ENCODE measurements around the gene KCNK3.
A peak's percentile ranks its signal among the peaks of the same experiment; 100 is the strongest.
"Not testable (repeated sequence)": the region's sequence is repeated elsewhere in the genome, so short reads cannot be mapped to it uniquely, and the experiment has no call there.

KCNK3 gene

DNA sequence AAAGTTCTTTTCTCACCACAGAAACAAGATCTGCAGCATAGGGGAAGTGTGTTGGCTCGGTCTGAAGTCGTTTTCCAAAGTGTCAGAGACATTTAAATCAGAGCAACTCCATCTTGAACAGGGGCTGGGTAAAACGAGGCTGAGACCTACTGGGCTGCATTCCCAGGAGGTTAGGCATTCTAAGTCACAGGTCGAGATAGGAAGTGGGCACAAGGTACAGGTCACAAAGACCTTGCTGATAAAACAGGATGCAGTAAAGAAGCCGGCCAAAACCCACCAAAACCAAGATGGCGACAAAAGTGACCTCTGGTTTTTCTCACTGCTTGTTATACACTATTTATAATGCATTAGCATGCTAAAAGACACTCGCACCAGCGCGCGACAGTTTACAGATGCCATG is 68.5 kb downstream of the KCNK3 start:
- H3K4me3 ChIP-seq (ENCODE audit: low read depth, low read length); H3K27me3 ChIP-seq (ENCODE audit: control insufficient read depth, insufficient read depth, low read length); H3K9me3 ChIP-seq (ENCODE audit: control insufficient read depth, insufficient read depth, low read length); H3K36me3 ChIP-seq (ENCODE audit: control insufficient read depth, insufficient read depth, low read length); H3K27ac ChIP-seq (ENCODE audit: low read depth, low read length); H3K9ac ChIP-seq (ENCODE audit: low read depth, low read length): not testable (repeated sequence)
- H3K4me1 ChIP-seq (ENCODE audit: control insufficient read depth, insufficient read depth, low read length): peaks cover 23% of the 10 kb centered on the region

DNA sequence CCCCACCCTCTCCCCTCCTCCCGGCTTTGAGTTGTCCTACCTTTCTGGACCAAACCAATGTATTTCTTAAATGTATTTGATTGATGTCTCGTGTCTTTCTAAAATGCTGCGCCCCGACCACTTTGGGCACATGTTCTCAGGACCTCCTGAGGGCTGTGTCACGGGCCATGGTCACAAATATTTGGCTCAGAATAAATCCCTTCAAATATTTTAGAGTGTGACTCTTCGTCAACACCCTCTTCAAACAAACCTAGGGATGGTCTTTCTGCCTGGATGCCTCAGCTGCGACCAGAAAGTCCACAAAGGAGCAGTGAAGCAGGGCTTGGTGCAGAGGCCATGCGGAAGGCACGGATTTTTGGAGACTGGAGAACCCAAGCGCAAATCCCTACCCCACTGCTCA is 70.5 kb downstream of the KCNK3 start:
- Histone ChIP-seq H3K4me1 (ENCODE audit: control insufficient read depth, insufficient read depth, low read length) (peaks cover 20% of the 10 kb centered on the region), H3K27me3 (ENCODE audit: control insufficient read depth, insufficient read depth, low read length) (no peaks in the 10 kb centered on the region), H3K9ac (ENCODE audit: low read depth, low read length) (no peak overlapping the region), H3K9me3 (ENCODE audit: control insufficient read depth, insufficient read depth, low read length) (no peaks in the 10 kb centered on the region), H3K27ac (ENCODE audit: low read depth, low read length) (no peak overlapping the region), H3K36me3 (ENCODE audit: control insufficient read depth, insufficient read depth, low read length) (no peaks in the 10 kb centered on the region), H3K4me3 (ENCODE audit: low read depth, low read length) (no peak overlapping the region)

DNA sequence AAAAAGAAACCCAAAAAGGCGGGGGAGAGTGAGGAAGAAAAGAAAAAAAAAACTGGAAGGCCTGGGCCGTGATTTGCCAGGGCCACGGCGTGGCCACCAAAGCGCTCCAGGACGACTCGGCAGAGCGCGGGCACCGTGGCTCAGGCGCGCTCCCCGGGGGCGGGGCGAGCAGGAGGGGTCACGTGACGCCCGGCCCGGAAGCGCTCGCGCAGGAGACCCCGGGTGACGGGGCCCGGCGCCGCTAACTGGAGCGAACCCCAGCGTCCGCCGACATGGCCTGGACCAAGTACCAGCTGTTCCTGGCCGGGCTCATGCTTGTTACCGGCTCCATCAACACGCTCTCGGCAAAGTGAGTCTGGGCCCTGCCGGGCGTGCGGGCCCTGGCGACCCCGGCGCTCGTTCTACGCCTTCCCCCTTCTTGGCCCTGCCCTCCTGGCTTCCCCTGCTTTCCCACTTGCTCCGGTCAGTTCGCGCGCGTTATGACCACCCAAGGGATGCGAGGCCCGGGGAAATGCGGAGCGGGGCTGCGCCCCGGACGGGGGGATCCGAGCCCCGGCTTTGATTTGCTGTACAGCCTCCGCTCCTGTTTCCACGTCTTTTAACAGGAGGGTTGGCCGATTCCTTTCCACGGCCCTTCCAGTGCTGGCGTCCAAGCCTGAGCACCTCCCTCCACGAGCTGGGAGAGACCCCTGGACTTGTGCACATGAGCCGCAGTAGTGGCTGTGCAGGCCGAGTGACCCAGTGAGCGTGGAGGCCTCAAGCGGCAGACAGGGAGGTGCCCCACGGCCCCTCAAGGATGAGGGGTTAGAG is 71.8 kb downstream of the KCNK3 start, which contains the start of gene SLC35F6:
Gene SLC35F6, plus strand, starts transcription at position 207 of the 810 bp plus-strand sequence. Its CDS starts 66 bp downstream, at position 273.
- no peak within 1 kb of the TSS for H3K27ac ChIP-seq (ENCODE audit: low read depth, low read length)

DNA sequence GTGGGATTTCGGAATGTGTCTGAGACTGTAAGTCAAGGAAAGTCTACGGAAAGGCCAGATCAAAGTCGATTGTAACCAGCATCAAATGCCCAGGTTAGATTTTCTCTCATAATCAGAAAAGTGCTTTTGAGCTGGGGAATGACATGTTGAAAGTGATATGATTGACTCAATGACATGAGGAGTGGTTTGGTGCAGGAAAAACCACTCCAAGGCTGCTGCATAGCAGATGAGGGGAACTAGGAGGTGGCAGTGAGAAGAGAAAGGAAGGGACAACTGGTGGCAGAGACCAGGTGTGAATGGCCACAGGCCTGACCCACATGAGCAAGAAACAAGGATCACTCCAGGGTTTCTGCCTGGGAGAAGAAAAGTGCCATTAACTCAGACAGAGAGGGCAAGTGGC is 72.4 kb downstream of the KCNK3 start:
- Histone ChIP-seq H3K27ac (ENCODE audit: low read depth, low read length) (no peak overlapping the region), H3K4me3 (ENCODE audit: low read depth, low read length) (peak overlapping the region; percentile 89), H3K9ac (ENCODE audit: low read depth, low read length) (peak overlapping the region; percentile 75; the same call in 1 of the 2 replicates), H3K27me3 (ENCODE audit: control insufficient read depth, insufficient read depth, low read length) (no peaks in the 10 kb centered on the region), H3K9me3 (ENCODE audit: control insufficient read depth, insufficient read depth, low read length) (no peaks in the 10 kb centered on the region), H3K4me1 (ENCODE audit: control insufficient read depth, insufficient read depth, low read length) (peaks cover 10% of the 10 kb centered on the region; the same call in 1 of the 2 replicates), H3K36me3 (ENCODE audit: control insufficient read depth, insufficient read depth, low read length) (no peaks in the 10 kb centered on the region)

More for the DNA sequence above, 71.8 kb downstream of the KCNK3 start, which contains the start of gene SLC35F6:
- Histone ChIP-seq H3K36me3 (ENCODE audit: control insufficient read depth, insufficient read depth, low read length) (no peaks in the 10 kb centered on the region), H3K9me3 (ENCODE audit: control insufficient read depth, insufficient read depth, low read length) (no peaks in the 10 kb centered on the region), H3K9ac (ENCODE audit: low read depth, low read length) (peak within 1 kb of the TSS; percentile 75), H3K4me1 (ENCODE audit: control insufficient read depth, insufficient read depth, low read length) (peaks cover 10% of the 10 kb centered on the region; the same call in 1 of the 2 replicates), H3K27me3 (ENCODE audit: control insufficient read depth, insufficient read depth, low read length) (no peaks in the 10 kb centered on the region), H3K4me3 (ENCODE audit: low read depth, low read length) (peak within 1 kb of the TSS; percentile 89)

DNA sequence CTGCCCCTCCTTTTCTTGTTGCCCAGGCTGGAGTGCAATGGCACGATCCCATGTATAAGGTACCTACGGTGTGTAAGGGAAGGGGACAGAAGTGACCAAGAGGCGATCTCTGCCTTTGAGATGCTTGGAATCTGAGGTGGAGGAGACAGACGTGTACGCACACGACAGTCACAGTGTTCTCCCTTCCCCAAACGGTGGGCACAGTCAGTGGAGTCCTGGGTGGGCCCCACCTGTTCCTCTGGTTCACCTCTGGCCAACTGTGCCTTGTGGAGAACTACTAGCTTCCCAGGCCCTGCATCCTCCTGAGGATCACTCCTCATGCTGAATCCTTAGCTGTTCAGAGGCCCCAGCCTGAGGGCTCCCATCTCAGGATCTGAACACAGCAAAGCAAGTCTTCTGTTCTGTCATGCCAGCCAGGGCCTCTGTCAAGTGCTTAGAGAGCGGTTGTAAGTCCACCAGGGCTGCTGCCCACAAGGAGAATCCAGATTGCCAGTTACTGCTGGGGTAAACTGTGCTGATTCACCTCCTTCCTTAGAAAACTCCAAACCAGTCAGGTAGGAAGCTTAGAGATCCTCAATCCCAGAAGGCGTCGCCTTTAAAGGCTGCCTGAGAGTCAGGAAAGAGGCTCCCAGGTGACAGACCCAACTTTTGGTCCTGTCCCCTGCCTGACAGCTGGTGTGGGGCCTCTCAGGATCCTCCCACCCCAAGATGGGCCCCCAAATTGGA is 73.1 kb downstream of the KCNK3 start:
- Histone ChIP-seq H3K4me3 (ENCODE audit: low read depth, low read length) (peak overlapping the region; percentile 89; the same call in 1 of the 2 replicates), H3K27ac (ENCODE audit: low read depth, low read length) (no peak overlapping the region), H3K9ac (ENCODE audit: low read depth, low read length) (no peak overlapping the region)

DNA sequence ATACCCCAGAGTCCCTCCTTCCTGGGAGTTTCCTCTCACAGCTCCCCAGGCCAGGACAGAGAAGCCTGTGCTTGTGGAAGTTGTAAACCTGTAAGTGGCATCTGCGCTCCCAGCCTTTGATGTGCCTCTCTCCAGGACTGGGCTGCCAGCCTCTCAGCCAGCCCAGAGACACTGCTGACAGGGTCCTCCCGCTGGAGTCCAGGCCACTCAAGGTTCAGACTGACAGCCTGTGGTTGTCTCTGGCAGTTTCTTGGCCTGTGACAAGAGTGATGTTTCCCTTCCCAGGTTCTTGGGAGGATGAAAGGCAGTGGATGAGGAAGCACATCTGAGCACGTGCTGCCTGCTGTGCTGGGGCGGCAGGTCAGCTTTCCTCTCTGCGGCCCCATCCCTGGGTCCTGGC is 74.6 kb downstream of the KCNK3 start:
- H3K27ac ChIP-seq (ENCODE audit: low read depth, low read length): no peak overlapping the region
- no peak overlapping the region for H3K4me3 ChIP-seq (ENCODE audit: low read depth, low read length)
- no peak overlapping the region; the same call in 1 of the 2 replicates for H3K9ac ChIP-seq (ENCODE audit: low read depth, low read length)
- no peaks in the 10 kb centered on the region for H3K27me3 ChIP-seq (ENCODE audit: control insufficient read depth, insufficient read depth, low read length)
- no peaks in the 10 kb centered on the region for H3K9me3 ChIP-seq (ENCODE audit: control insufficient read depth, insufficient read depth, low read length)
- peaks cover 10% of the 10 kb centered on the region; the same call in 1 of the 2 replicates for H3K4me1 ChIP-seq (ENCODE audit: control insufficient read depth, insufficient read depth, low read length)
- H3K36me3 ChIP-seq (ENCODE audit: control insufficient read depth, insufficient read depth, low read length): no peaks in the 10 kb centered on the region

More for the DNA sequence above, 73.1 kb downstream of the KCNK3 start:
- no peaks in the 10 kb centered on the region for H3K36me3 ChIP-seq (ENCODE audit: control insufficient read depth, insufficient read depth, low read length)
- no peaks in the 10 kb centered on the region for H3K9me3 ChIP-seq (ENCODE audit: control insufficient read depth, insufficient read depth, low read length)
- peaks cover 10% of the 10 kb centered on the region; the same call in 1 of the 2 replicates for H3K4me1 ChIP-seq (ENCODE audit: control insufficient read depth, insufficient read depth, low read length)
- H3K27me3 ChIP-seq (ENCODE audit: control insufficient read depth, insufficient read depth, low read length): no peaks in the 10 kb centered on the region

DNA sequence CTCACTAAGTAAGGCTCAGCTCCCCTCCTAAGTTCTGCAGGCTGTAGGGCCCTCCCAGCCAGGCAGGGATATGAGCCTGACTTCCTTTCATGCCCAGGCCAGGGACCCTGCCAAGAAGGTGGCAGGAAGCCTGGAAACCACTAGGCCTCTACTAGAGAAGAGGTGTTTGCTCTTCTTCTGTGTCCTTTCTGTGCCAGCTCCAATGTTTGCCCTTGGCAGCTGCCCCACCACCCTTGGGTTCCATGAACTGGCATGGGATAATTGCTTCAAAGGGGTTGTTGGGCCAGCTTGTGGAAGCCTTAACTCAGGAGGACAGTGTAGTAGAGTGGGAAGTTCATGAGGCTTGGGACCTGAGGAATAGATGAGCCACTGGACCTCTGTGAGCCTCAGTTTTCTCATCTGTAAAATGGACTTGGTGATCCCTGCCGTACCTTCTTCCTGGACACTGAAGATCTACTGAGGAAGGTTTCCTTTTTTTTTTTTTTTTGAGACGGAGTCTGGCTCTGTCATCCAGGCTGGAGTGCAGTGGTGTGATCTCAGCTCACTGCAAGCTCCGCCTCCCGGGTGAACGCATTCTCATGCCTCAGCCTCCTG is 75.5 kb downstream of the KCNK3 start:
- Histone ChIP-seq H3K9ac (ENCODE audit: low read depth, low read length) (no peak overlapping the region), H3K36me3 (ENCODE audit: control insufficient read depth, insufficient read depth, low read length) (no peaks in the 10 kb centered on the region), H3K4me1 (ENCODE audit: control insufficient read depth, insufficient read depth, low read length) (peaks cover 10% of the 10 kb centered on the region; the same call in 1 of the 2 replicates), H3K4me3 (ENCODE audit: low read depth, low read length) (no peak overlapping the region), H3K27ac (ENCODE audit: low read depth, low read length) (no peak overlapping the region), H3K9me3 (ENCODE audit: control insufficient read depth, insufficient read depth, low read length) (no peaks in the 10 kb centered on the region), H3K27me3 (ENCODE audit: control insufficient read depth, insufficient read depth, low read length) (no peaks in the 10 kb centered on the region)

DNA sequence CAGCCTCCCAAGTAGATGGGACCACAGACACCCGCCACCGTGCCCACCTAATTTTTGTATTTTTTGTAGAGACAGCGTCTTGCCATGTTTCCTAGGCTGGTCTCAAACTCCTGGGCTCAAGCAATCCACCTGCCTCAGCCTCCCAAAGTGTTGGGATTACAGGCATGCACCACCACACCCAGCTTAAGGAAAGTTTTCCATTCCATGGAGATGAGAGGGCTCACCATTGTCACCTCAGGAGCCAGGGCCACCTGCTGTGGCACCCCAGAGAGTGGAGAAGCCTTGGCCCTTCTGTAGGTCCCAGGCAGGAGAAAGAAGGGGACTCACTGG is 76.2 kb downstream of the KCNK3 start:
- H3K27me3 ChIP-seq (ENCODE audit: control insufficient read depth, insufficient read depth, low read length): no peaks in the 10 kb centered on the region
- H3K9ac ChIP-seq (ENCODE audit: low read depth, low read length): no peak overlapping the region
- no peaks in the 10 kb centered on the region for H3K9me3 ChIP-seq (ENCODE audit: control insufficient read depth, insufficient read depth, low read length)
- no peak overlapping the region for H3K27ac ChIP-seq (ENCODE audit: low read depth, low read length)
- no peak overlapping the region for H3K4me3 ChIP-seq (ENCODE audit: low read depth, low read length)
- H3K36me3 ChIP-seq (ENCODE audit: control insufficient read depth, insufficient read depth, low read length): no peaks in the 10 kb centered on the region
- H3K4me1 ChIP-seq (ENCODE audit: control insufficient read depth, insufficient read depth, low read length): peaks cover 10% of the 10 kb centered on the region; the same call in 1 of the 2 replicates

DNA sequence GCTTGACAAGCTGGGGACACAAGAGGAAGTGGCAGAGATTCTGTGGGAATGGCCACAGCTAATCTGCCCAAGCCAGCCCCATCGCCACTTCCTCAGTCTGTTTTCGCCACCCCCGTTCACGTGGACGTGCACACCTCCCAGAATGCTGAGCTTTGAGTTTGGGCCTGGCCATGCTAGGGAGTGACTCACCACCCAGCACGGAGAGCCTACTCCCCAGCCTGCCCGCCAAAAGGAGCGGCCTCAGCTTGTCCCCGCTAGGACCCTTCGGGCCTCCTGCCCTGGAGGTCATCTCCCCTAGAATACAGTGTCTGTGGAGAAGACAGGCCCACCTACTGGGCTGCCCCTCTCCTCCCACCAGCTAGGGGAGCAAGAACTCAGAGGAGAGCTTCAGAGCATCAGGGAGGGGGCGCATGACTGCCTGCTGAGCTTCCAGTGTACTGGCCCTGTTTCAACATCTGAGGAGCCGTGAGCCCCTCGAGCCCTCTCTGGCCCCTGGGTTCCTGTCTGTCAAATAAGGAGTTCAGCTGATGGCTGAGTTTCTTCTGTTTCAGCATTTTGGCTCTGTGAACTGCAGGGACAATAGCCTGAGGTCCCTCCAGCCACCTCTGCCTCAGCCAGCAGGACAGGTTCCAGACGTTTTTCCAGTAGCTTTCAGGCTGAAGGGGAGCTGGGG is 76.7 kb downstream of the KCNK3 start:
- Histone ChIP-seq H3K27me3 (ENCODE audit: control insufficient read depth, insufficient read depth, low read length) (no peaks in the 10 kb centered on the region), H3K4me3 (ENCODE audit: low read depth, low read length) (no peak overlapping the region), H3K27ac (ENCODE audit: low read depth, low read length) (no peak overlapping the region), H3K36me3 (ENCODE audit: control insufficient read depth, insufficient read depth, low read length) (no peaks in the 10 kb centered on the region), H3K9me3 (ENCODE audit: control insufficient read depth, insufficient read depth, low read length) (no peaks in the 10 kb centered on the region), H3K9ac (ENCODE audit: low read depth, low read length) (no peak overlapping the region), H3K4me1 (ENCODE audit: control insufficient read depth, insufficient read depth, low read length) (peaks cover 10% of the 10 kb centered on the region; the same call in 1 of the 2 replicates)

DNA sequence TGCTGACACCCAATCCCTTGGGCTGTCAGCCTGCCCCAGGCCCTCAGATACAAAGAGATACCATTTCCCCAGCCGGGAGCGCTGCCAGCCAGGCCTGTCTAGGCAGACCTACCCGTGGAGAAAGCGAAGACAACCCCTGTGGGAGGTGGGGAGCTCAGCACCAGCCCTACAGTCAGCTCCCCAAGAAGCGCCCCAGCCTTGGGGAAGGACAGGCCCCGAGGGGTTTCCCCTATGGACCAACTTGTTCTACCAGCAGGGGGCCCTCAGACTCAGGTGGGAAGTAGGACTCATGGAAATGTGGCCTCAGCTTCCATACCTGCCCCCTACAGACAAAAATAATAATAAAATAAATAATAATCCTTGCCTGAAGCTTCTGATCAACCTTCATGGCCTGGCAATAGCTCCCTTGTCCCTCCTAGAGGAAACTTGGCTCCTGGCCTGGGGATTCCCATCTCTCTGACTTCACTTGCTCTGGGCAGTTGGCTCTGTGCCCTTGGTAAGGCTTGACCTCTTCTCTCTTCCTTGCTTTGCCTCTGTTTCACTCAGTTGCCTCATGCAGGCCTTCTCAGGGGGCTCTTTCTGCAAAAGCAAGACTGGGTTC is 78.6 kb downstream of the KCNK3 start:
- H3K9ac ChIP-seq (ENCODE audit: low read depth, low read length): no peak overlapping the region
- no peak overlapping the region for H3K27ac ChIP-seq (ENCODE audit: low read depth, low read length)
- H3K4me1 ChIP-seq (ENCODE audit: control insufficient read depth, insufficient read depth, low read length): peaks cover 3% of the 10 kb centered on the region; the same call in 1 of the 2 replicates
- no peaks in the 10 kb centered on the region for H3K9me3 ChIP-seq (ENCODE audit: control insufficient read depth, insufficient read depth, low read length)
- no peaks in the 10 kb centered on the region for H3K27me3 ChIP-seq (ENCODE audit: control insufficient read depth, insufficient read depth, low read length)
- no peak overlapping the region for H3K4me3 ChIP-seq (ENCODE audit: low read depth, low read length)
- peaks cover 9% of the 10 kb centered on the region for H3K36me3 ChIP-seq (ENCODE audit: control insufficient read depth, insufficient read depth, low read length)
